ENCODE data around the gene CDH2.

The CDH2 gene

DNA sequence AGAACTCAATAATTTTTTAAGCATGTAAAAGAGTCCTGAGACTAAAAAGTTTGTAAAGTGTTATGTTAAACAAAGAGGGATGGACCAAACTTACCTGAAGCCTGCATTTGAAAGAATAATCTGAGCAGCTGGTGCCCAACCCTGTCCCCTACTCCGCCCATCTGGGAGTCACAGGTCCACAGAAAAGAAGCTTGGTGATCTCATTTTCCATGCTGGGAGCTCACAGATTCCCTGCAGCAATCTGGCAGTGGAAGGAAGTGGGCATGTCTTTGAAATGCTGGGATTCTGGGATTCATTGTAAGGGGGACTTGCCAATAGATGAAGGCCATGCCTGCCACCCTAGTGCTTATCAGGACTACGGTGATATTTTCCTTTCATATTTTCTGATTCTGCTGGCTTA lies 17.9 kb downstream of the CDH2 start:
- no peak overlapping the region for H3K4me3 ChIP-seq (ENCODE audit: low read depth, low read length)
- TF ChIP-seq, protein P1, sequence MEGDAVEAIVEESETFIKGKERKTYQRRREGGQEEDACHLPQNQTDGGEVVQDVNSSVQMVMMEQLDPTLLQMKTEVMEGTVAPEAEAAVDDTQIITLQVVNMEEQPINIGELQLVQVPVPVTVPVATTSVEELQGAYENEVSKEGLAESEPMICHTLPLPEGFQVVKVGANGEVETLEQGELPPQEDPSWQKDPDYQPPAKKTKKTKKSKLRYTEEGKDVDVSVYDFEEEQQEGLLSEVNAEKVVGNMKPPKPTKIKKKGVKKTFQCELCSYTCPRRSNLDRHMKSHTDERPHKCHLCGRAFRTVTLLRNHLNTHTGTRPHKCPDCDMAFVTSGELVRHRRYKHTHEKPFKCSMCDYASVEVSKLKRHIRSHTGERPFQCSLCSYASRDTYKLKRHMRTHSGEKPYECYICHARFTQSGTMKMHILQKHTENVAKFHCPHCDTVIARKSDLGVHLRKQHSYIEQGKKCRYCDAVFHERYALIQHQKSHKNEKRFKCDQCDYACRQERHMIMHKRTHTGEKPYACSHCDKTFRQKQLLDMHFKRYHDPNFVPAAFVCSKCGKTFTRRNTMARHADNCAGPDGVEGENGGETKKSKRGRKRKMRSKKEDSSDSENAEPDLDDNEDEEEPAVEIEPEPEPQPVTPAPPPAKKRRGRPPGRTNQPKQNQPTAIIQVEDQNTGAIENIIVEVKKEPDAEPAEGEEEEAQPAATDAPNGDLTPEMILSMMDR (IDR thresholded peaks at IDR 0.05; ENCODE audit: control insufficient read depth, extremely low read depth, insufficient read depth), result no peak
- DNase-seq (ENCODE audit: low read depth), result no peak

DNA sequence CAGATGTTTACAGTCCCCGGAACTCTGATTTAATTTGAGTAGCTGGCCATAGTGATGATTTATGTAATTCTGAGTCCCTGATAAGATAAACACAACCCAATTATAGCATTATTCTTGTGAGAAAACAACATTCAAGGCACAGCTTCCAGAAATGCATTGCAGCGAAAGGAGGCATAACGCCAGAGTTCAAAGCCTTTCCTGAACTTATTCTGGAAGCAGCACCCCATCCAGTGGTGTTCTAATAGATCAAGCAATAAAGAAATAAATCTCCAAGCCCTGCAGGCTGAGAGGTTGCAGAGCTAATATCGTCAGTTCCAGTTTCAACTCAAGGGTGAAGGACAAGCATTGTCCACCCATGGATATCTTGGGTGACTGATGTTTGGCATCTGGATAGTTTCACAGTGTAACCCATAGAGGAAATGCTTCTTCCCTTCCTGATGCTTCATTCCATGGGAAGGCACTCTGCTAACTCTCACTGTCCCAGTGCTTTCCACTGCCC lies 18.8 kb downstream of the CDH2 start:
- TF ChIP-seq, protein P1 (IDR thresholded peaks at IDR 0.05; ENCODE audit: control insufficient read depth, extremely low read depth, insufficient read depth), result no peak
- DNase-seq (ENCODE audit: low read depth), result no peak
- H3K4me3 ChIP-seq (ENCODE audit: low read depth, low read length), result no peak overlapping the region

DNA sequence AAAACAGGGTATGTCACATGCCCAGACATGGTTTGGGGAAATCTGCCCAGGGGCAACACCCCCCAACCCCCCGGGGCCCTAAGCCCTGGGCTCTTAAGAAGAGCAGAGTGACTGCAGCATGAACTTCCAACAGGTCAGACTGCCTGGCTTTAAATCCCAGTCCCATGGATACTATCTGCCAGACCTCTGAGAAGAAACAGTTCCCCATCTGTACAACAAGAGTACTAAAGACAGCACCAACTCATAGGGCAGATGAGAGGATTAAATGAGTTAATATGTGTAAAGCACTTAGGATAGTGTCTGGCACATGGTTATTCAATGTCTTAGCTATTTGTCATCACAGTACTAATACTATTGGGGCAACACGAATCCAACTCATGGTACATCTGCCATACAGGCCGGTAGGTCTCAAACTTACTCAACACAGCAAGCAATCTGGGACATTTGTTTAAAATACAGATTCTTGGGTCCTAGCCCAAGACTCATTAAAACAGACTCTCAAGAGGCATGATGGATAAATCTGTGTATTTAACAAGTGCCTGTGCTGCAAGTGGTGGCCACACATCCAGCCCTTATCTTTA lies 23.4 kb downstream of the CDH2 start:
- no peak for DNase-seq (ENCODE audit: low read depth)
- TF ChIP-seq, protein P1 (IDR thresholded peaks at IDR 0.05; ENCODE audit: control insufficient read depth, extremely low read depth, insufficient read depth), result no peak
- no peak overlapping the region for H3K4me3 ChIP-seq (ENCODE audit: low read depth, low read length)

DNA sequence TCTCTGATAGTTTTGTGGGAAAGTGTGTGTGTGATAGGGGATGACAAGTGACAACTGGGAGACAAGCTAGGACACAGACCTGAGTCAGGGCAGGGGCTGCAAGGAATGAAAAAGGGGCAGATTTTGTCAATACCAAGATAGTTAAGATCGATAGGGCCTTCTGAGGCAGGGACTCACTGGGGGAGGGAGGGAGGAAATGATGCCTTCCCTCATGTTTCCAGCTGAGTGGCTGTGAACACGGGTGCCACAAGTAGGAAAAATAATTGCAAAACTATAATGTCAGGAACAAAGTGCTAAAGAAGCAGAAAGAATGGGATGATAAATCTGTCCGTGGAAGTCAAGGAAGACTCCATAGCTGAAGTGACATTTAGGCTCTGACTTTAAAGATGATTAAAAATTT lies 24.2 kb downstream of the CDH2 start:
- DNase-seq (ENCODE audit: low read depth), result no peak
- TF ChIP-seq, protein P1 (IDR thresholded peaks at IDR 0.05; ENCODE audit: control insufficient read depth, extremely low read depth, insufficient read depth), result no peak
- no peak overlapping the region for H3K4me3 ChIP-seq (ENCODE audit: low read depth, low read length)

DNA sequence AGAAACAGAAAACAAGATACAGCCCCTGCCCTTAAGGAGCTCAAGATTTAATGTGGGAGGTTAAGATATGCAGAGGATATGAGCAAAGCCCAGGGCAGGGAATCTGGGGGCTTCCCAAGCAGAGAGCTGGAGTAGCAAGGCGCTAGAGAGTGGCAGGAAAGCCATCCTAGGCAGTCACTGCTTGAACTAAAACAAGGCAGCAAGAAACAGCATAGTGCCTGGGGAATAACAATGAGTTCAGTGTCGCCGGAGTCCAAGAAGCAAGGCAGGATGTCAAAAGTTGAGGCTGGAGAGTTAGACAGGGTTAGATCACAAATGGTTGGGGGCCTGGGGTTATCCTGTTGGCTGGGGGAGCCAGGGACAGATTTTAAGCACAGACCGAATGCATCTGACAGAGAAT lies 24.6 kb downstream of the CDH2 start:
- no peak for DNase-seq (ENCODE audit: low read depth)
- no peak overlapping the region for H3K4me3 ChIP-seq (ENCODE audit: low read depth, low read length)
- TF ChIP-seq, protein P1 (IDR thresholded peaks at IDR 0.05; ENCODE audit: control insufficient read depth, extremely low read depth, insufficient read depth), result no peak

DNA sequence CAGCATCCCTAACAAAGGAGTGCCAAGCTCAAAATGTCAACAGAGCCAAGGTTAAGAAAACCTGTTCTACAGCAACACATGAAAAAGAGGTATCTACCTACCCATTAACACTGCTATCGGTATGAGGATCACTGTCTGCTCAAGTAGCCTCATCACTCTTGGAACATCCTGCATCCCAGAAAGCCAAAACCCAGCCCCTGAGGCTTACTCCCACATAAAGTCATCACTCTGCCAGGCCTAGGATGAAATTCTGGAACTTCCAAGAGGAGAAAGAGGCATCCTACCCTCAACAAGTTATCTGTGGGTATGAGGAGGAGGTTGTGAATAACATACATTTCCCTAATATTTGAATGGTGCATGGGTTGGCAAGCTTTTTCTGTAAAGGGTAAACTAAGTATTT lies 25.5 kb downstream of the CDH2 start:
- no peak for DNase-seq (ENCODE audit: low read depth)
- TF ChIP-seq, protein P1 (IDR thresholded peaks at IDR 0.05; ENCODE audit: control insufficient read depth, extremely low read depth, insufficient read depth), result no peak
- H3K4me3 ChIP-seq (ENCODE audit: low read depth, low read length), result no peak overlapping the region

DNA sequence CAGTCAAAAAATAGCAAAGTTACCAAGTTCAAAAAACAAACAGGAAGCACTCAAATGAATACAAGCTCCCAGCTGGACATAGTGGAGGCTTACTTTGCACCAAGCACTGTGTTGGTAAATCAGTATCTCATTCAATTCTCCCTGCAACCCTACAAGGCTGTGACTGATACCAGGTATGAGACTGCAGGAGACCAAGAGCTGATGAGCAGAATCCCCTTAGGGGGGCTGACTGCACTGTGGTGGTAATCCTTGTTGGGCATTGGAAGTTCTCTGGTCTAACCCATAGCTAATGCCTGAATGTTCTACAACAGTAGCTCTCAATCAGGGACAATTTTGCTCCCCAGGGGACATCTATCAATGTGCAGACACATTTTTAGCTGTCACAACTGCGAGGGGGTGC lies 26.0 kb downstream of the CDH2 start:
- H3K4me3 ChIP-seq (ENCODE audit: low read depth, low read length), result no peak overlapping the region
- DNase-seq (ENCODE audit: low read depth), result no peak
- TF ChIP-seq, protein P1 (IDR thresholded peaks at IDR 0.05; ENCODE audit: control insufficient read depth, extremely low read depth, insufficient read depth), result no peak
